Epidermal melanocyte (primary cell): ENCODE results near the gene DNASE1L3.
"Not testable (repeated sequence)": the region's sequence is repeated elsewhere in the genome, so short reads cannot be mapped to it uniquely, and the experiment has no call there.

Experiments used
- DNase-seq: peaks from one replicate; pipeline ENCODE4 v3.0.0; 2011; ENCODE audit warnings: low spot score; ENCODE audit not compliant: insufficient read length

Gene DNASE1L3, protein sequence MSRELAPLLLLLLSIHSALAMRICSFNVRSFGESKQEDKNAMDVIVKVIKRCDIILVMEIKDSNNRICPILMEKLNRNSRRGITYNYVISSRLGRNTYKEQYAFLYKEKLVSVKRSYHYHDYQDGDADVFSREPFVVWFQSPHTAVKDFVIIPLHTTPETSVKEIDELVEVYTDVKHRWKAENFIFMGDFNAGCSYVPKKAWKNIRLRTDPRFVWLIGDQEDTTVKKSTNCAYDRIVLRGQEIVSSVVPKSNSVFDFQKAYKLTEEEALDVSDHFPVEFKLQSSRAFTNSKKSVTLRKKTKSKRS

DNA sequence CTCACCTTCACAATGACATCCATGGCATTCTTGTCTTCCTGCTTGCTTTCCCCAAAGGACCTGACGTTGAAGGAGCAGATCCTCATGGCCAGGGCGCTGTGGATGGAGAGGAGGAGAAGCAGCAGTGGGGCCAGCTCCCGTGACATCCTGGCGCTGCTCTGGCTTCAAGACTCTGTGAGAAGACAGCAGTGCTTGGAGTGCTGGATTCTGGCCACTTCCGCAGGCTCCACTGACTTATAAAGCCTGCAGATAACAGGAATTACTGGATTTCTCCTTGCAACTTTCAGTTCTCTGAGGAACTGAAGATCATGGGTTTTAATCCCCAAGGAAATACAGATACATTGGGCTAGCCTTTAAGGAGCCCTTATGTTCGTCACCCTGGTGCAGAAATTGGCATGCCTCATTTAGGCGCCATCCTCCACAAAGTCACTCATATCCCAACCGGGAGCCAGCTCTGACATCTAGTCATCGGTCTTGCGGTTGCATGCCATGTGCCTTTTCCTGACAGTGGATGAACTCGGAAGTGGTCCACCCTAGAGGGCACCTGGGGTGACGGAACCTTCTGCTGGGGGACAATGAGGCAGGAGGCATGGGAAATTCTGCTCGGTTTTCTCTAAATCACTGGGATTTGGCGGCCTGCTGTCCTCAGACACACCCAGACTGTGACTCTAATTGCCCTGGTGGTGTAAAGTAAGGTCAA lies at the start of gene DNASE1L3:
Gene DNASE1L3, minus strand, starts transcription at position 212 of the 700 bp plus-strand sequence. Its CDS starts 66 bp downstream, at position 146.
- DNase-seq = no peak

DNA sequence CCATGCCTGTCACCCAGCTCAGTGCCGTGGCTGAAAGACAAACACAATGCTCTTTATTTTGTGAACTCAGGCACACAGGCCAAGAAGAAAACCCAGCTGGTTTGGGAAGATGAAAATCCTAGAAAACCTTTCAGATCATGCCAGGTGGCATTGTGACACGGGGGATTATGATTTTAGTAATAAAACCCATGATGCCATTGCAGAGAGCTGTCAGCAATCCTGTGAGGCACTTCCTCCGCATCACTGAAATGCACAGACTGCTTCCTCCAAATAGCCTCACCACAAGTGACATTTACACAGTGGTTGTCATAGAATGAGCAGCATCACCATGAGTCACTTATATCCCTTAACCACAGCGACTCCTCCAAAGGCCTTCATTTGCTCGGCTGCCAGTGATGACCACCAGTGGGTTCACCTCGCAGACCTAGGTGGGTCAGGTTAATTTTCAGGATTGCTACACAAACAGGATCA lies 49.5 kb upstream of the DNASE1L3 start:
- no peak for DNase-seq

DNA sequence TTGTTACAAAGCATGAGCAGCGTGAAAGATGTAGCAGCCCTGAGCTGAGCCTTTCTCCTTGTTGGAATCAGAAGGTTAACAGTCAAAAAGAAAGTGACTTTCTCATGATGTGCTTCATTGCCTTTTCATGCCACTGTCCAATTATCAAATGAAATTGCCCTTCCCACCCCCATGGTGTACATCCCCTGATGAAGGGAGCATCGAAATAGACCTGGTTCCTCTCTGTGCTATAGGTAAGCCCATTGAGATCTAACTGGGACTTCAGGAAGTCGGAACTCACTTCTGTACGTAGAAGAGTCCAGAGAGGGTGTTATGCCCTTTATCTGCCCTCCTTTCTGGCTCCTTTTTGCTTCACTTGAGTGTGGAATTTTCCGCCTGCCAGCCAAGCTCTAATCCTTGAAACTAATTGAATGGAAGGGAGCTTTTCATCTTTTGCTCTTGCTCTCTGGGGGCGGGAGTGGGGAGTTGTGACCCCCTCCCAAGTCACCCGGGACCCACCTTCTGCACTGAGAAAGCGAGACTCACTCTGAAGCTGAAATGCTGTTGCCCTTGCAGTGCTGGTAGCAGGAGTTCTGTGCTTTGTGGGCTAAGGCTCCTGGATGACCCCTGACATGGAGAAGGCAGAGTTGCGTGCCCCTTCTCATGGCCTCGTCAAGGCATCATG lies 47.8 kb upstream of the DNASE1L3 start:
- no peak for DNase-seq

GRCh38 chr3:58256511-58256910 lies 45.7 kb upstream of the DNASE1L3 start:
- no peak for DNase-seq

DNA sequence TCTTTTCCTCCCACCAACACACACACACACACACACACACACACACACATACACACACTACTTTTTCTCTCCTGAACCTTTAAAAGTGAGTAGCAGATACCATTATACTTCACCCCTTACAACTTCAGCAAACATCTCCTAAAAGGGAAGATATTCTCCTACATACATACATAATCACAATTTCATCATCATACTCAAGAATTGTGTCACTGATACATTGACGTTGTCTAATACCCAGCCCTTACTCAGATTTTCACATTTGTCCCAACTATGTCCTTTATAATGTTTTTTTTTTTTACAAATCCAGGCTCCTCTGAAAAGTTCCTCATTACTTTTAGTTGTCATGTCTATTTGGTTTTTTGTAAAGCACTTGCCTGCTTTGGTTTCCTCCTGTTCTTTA lies 45.3 kb upstream of the DNASE1L3 start:
- DNase-seq = no peak

- DNase-seq = no peak
Observed at GRCh38 chr3:58254144-58254543, 43.4 kb upstream of the DNASE1L3 start.

DNA sequence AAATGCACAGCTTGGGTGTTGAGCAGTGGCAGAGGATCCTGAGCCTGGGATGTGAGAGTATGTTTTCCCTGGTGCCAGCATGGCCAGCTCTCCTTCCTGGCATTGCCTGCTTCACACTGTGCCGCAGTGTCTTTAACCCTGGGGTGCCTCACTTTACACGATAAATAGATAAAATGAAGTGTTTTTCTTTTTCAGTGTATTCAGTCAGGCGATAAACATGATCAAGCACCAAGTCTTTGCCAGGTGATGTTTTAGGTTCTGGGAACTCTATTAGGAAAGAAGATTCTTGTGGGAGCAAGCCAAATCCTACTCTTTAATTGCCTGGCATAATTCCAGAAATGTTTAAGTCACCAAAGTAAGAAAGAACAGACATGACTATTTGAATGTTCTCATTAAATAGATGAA lies 40.9 kb upstream of the DNASE1L3 start:
- DNase-seq = no peak

DNA sequence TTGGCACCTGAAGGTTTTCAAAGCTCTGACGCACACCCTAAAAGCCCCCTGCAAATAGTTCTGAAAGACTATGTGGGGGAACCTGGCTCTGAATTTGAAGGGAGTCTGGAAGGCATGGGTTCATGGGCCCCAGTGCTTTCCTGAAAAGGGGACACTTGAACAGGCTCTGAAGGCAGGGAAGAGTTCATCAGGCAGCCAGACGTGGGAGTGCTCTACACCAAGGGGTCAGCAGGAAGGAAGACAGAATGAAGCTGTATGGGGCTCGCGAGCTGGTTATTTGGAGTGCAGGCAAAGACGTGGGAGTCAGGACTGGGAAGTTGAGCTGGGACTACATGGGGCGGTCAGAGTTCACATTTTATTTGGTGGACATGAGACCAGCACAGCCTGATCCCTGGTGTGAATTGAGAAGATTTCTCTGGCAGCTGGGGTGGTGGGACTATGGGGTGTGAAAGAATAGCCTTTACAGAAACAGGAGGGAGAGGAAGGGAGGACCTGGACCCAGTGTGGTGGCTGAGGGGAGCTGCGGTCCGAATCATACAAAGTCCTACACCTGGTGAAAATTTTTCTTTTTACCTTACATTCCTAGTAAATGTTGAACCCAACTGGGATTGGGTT lies 39.4 kb upstream of the DNASE1L3 start:
- DNase-seq = no peak

GRCh38 chr3:58249358-58250092 lies 38.8 kb upstream of the DNASE1L3 start:
- no peak for DNase-seq

- no peak for DNase-seq
Observed at GRCh38 chr3:58246148-58247047, 35.6 kb upstream of the DNASE1L3 start.

DNA sequence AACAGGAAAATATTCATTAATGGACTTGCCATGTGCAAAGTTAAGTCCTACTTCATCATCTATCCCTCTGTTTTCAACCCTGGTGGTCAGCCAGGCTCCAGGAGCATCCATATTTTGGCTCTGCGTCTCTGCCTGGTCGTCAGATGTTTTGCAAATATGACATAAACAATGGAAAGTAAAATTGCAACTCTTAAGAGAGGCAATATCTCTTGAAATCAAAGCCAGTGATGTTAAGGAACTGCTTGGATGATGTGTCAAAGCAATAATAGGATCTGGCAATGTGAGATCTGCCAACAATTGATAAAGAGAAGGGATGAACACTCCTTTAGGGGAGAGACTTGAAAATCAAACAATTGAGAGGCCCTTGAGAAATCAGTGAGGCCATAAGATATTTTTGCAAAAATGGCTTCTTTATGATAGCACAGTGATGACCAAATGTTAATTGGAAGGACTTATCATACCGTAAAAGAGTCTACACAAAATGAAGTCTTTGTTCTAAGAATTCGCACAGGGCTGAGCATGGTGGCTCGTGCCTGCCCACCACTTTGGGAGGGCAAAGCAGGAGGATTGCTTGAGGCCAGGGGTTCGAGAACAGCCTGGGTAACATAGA lies 33.3 kb upstream of the DNASE1L3 start:
- DNase-seq = no peak

DNA sequence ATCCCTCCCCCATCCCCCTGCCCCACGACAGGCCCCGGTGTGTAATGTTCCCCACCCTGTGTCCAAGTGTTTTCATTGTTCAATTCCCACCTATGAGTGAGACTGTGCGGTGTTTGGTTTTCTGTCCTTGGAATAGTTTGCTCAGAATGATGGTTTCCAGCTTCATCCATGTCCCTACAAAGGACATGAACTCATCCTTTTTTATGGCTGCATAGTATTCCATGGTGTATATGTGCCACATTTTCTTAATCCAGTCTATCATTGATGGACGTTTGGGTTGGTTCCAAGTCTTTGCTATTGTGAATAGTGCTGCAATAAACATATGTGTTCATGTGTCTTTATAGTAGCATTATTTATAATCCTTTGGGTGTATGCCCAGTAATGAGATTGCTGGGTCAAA lies 32.1 kb upstream of the DNASE1L3 start:
- DNase-seq = not testable (repeated sequence)

DNA sequence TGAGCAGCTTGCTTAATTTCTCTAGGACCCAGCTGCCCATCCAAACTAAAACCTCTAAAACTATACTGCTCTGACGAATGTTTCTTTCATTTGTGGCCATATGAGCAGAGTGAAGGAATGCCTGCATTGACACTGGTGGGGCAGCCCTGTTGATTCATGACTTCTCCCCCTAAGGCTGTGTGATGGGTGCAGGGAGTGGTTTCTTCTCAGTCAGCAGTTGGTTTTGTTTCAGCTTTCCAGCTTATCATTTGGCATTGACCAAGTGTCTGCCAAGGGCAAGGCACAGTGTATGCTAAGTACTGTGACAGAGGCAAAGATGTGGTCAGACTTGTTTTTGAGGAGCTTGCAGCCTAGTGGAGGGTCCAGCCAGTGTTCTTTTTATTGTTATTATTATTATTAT lies 31.6 kb upstream of the DNASE1L3 start:
- DNase-seq = peak; percentile 63

- DNase-seq = no peak
Observed at GRCh38 chr3:58241306-58242044, 30.7 kb upstream of the DNASE1L3 start.

DNA sequence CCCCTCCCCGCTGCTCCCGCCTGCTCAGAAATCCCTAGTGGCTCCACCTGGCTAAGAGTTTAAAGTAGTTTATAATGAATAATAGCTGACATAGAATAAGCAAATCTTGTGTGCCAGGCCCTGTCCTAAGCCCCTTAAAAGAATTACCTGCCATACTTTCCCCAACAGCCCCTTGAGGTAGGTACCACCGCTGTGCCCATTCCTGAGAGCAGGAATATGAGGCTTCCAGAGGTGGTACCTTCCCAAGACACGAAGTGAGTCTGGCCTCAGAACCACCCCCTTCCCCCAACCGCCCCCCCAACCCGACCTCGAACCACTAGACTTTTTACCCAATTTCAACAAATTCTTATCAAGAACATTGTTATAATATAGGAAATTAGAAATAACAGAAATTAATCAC lies 28.1 kb upstream of the DNASE1L3 start:
- DNase-seq = no peak

DNA sequence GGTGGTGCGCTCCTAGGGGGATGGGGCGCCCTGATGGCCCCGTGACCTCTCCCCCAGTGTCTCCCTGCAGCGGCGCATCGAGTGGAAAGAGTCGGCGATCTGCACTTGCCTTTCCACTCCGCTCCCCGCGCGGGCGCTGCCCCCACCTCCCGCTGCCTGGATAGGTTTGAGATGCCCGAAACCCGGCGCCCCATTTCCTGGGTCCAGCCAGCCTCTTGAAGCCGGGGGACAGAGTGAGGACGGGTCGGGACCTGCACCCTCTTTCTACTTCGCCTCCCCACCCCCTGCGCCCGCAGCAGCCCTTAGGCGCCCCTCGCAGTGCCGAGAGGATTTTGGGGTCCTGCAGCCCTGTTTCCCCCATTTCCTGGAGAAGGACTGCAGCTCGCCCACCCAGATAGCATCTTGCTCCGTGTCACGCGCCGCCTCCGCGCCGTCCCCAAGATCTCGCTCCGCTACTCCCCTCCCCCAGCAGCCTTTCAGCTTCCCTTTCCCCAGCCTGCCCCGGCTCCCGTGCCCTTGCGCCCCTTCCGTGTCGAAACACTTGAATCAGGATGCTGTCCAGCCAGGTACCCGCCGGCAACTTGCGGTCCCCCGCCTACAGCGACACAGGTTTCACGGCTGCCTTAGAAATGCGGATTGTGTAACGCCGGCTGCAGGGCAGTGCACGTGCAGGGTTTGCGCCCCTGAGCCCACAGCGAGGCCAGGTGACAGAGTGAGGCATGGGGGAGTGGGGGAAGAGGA lies 27.3 kb upstream of the DNASE1L3 start:
- no peak for DNase-seq

- DNase-seq = peak; percentile 77
Observed at GRCh38 chr3:58237238-58237940, 26.6 kb upstream of the DNASE1L3 start, which contains the start of gene ABHD6. ABHD6 (plus strand) TSS chr3:58237792; CDS start chr3:58256587, 18,795 bp downstream.
